GM21737 (cell line): Measurements from ENCODE around the gene TUT4.

Source experiments
- ATAC-seq: cut with Tn5 transposase; IDR thresholded peaks from one replicate; pipeline ENCODE4 v1.9.1; 2021; ENCODE audit warnings: mild to moderate bottlenecking, moderate library complexity; ENCODE audit not compliant: unreplicated experiment

TUT4 gene

DNA sequence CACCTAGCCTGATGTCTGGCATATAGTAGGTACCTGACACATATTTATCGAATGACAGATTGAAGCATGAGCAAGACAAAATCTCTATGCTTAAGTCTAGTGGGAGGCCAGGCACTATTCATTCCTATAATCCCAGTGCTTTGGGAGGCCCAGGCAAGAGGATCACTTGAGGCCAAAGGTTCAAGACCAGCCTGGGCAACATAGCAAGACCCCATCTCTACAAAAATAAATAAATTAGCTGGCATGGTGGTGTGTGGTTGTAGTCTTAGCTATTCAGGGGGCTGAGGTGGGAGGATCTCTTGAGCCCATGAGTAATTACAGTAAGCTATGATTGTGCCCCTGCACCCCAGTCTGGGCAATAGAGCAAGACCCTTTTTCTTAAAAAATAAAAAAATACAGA lies 23.2 kb upstream of the TUT4 start:
- no peak for ATAC-seq

GRCh38 chr1:52574594-52574993 lies 21.7 kb upstream of the TUT4 start:
- no peak for ATAC-seq

GRCh38 chr1:52572387-52572786 lies 19.5 kb upstream of the TUT4 start:
- ATAC-seq: no peak

DNA sequence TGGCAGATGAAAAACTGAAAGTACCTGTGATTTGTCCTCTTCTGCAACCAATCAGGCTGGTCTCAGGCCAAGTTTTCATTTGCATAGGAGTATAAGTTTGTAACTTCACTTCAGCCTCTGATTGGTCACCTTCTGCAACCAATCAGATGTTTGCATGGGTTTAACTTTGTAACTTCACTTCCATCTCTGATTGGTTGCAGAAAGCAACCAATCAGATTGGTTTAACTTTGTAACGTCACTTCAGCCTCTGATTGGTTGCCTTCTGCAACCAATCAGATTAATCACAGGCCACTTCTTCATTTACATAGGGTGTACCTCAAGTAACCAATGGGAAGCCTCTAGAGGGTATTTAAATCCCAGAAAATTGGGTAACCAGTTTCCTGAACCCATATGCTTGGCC lies 18.9 kb upstream of the TUT4 start:
- no peak for ATAC-seq

GRCh38 chr1:52569449-52570210 lies 16.7 kb upstream of the TUT4 start:
- ATAC-seq: no peak

GRCh38 chr1:52567943-52568342 lies 15.1 kb upstream of the TUT4 start:
- ATAC-seq: no peak

DNA sequence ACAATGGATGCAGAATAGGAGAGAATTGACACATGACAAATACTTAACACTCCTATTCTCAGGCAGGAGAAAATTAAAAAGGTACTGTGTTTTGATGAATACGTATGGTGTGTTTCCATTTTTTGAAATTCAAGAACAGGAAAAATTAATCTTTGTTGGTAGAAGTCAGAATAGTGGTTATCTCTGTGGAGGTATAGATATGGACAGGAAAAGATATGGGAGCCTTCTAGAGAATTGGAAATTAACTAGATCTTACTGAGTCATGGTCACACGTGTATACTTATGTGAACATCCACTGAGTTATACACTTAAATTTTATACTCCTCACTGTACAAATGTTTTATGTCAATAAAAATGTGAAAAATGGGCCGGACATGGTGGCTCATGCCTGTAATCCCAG lies 9.9 kb upstream of the TUT4 start:
- no peak for ATAC-seq

DNA sequence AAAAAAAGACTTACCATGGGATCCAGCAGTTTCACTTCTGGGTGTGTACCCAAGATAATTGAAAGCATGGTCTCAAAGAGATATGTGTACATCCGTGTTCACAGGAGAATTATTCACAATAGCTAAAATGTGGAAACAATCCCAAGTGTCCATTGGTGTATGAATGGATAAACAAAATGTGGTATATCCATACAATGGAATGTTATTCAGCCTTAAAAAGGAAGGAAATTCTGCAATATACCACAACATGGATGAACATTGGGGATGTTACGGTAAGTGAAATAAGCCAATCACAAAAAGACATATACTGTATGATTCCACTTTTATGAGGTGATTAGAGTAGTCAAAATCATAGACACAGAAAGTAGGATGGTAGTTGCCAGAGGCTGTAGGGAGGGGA lies 7.0 kb upstream of the TUT4 start:
- ATAC-seq: no peak

DNA sequence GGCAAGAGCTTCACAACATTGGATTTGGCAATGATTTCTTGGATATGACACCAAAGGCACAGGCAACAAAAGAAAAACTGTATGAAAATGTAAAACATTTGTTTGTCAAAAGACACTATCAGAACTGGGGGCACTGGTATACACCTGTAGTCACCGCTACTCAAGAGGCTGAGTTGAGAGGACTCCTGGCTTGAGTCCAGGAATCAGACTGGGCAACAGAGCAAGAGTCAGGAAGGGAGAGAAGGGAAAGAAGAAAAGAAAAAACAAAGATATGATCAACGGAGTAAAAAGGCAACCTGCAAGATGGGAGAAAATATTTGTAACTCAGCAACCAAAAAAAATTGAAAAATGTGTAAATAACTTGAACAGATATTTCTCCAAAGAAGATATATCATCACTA lies 6.0 kb upstream of the TUT4 start:
- no peak for ATAC-seq

GRCh38 chr1:52556641-52557360 lies 3.9 kb upstream of the TUT4 start:
- ATAC-seq: no peak

DNA sequence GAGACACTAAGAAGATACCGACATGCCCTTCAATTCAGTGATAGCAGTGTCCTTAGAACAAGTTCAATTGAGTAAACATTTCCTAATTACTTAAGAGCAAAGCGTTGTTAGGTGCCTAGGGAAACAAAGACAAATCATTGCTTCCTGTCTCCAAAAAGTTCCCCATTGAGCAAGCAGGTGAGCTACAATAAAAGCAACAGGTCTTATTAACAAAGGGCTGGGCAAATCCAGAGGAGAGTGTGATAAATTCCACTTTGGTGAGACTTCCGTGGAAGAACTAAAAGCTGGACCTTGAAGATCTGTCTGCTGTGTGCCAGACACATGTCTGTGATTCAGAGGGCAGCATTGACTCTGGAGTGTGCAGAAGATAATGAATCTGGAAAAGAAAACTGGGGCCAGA lies 1.9 kb upstream of the TUT4 start:
- no peak for ATAC-seq

- no peak for ATAC-seq
Observed at GRCh38 chr1:52554267-52554640, 1.4 kb upstream of the TUT4 start.

- ATAC-seq: peak; percentile 65
Observed at GRCh38 chr1:52553362-52554266, 722 bp upstream of the TUT4 start.

DNA sequence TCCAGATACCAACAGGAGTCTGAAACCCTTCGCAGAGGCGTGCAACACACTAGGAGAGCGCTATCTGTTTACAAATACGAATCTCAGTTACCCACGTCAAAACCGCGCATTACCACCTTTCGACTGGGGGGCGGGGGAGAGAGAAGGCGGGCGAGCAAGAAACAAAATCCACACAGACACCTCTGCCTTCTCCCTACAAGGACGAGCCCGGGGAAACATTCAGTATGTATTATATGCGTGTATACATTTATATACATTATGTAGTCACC lies 722 bp downstream of the TUT4 start:
- ATAC-seq: peak; percentile 29

DNA sequence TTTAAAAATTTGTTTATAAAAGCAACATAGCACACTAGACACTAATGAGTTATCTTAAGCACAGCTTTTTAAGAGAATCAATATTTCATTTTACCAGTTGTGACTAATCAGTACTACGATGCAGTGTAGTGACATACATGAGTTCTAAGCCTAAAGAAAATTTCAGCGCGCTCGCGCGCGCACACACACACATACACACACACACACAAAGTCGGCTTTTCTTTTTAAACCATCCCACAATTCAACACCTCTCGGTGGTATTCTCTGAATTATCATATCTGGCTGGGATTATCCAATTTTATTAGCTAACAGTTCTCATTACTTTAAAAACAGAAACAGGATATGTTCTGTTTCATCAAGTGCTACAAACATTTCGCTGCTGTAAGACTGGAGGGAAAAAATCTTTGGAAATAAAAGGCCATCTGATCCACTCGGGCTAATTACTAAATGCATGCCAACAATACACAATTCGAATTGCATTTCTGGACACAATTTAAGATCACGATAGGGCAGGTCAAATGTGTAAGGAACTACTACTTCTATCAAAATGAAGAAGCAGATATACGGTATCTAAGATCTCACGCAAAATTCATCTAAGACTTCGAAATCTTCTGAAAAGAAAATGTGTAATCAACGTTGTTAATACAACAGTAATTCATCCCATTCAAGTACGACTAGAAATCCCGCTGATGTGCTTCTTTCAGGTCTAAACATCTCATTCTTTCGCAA lies 1.2 kb downstream of the TUT4 start:
- no peak for ATAC-seq

DNA sequence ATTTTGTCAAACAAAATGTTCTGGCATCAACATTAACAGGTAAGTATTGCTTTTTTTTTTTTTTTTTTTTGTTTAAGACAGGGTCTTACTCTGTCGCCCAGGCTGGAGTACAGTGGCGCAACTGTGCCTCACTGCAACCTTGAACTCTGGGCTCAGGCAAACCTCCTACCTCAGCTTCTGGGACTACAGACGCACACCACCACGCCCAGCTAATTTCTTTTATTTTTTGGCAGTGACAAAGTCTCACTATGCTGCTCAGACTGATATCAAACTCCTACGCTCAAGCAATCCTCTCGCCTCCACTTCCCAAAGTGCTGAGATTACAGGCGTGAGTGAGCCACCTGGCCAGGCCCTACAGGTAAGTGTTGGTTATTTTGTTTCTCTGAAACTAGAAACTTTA lies 2.4 kb downstream of the TUT4 start:
- ATAC-seq: no peak

GRCh38 chr1:52549267-52549666 lies 3.6 kb downstream of the TUT4 start:
- ATAC-seq: no peak

GRCh38 chr1:52546852-52547251 lies 6.0 kb downstream of the TUT4 start:
- no peak for ATAC-seq

DNA sequence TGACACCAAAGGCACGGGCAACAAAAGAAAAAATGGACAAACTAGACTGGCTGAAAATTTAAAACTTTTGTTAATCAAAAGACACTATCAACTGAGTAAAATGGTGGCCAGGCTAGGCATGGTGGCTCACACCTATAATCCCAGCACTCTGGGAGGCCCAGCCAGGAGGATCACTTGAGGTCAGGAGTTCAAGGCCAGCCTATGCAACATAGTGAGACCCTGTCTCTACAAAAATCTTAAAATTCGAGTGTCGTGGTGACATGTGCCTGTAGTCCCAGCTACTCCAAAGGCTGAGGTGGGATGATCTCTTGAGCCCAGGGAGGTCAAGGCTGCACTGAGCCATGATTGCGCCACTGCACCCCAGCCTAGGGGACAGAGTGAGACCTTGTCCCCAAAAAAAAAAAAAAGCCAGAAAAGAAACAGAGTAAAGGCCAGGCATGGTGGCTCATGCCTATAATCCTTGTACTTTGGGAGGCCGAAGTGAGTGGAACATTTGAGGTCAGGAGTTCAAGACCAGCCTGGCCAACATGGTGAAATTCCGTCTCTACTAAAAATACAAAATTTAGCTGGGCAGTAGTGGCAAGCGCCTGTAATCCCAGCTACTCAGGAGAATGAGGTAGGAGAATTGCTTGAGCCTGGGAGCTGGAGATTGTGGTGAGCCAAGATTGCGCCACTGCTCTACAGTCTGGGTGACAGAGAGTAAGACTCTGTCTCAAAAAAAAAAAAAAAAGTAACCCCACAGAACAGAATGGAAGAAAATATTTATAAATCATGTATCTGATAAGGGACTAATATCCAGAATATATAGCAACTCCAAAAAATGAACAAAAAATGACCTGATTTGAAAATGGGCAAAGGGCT lies 8.0 kb downstream of the TUT4 start:
- no peak for ATAC-seq

DNA sequence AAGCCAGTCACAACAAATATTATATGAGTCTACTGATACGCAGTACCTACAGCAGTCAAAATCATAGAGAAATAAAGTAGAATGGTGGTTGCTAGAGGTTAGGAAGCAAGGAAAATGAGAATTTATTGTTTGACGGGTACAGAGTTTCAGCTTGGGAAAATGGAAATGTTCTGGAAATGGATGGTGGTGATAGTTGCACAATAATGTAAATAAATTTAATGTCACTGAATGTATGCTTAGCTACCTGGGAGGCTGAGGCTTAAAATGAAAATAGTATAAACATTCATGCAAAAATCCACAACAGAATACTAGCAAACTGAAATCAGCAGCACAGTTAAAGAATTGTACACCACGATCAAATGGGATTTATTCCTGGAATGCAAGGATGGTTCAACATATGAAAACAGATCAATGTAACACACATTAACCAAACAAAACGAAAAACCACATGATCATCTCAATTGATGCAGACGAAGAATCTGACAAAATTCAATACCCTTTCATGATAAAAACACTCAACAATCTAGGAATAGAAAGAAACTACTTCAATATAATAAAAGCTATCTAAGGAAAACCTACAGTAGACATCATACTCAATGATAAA lies 10.7 kb downstream of the TUT4 start:
- no peak for ATAC-seq
